ENCODE data around the gene FLYWCH1. TPM values are rescaled to one million over a fixed set of nuclear protein-coding genes. Genes with fewer than 3 reads are reported as not detected.

Gene FLYWCH1
- total and polyA plus RNA-seq, 10 of the 15 experiments (the other 5 are each of a cell fraction or from before 2014, with no cell fraction given), result 0.47 to 33.8 (median 11.2) TPM

DNA sequence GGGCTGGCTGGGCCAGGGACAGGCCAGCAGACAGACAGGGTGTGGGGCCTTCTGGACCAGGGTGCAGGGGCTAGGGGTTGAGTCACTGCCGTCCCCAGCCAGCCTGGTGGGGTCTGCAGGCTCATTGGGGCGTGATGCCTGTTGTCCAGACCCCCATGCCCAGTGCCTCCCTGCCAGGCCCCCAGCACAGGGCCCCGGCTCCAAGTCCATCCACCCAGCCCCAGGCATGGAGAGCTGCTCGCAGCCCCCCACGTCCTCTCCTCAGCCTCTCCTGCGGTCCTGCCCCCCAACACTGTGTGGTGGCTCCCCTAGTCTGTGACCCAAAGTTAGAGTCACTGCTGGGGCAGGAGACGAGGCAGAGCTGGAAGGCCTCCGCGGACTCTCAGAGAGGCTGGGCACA, 75.6 kb downstream of the FLYWCH1 start:
- Histone ChIP-seq H3K9me3 (replicated peaks; ENCODE audit: control insufficient read depth, insufficient read depth, low read length) (no peaks in the 10 kb centered on the region), H3K4me2 (ENCODE audit: control insufficient read depth, insufficient read depth) (no peak overlapping the region), H2AFZ (ENCODE audit: control insufficient read depth, low read depth, low read length) (no peak overlapping the region), H3K9ac (ENCODE audit: control insufficient read depth, insufficient read depth, low read length) (no peak overlapping the region), H3K36me3 (ENCODE audit: control insufficient read depth in 2 of 2, insufficient read depth in 2 of 2, low read length in 1 of 2) (no peaks in the 10 kb centered on the region), H3K79me2 (ENCODE audit: control insufficient read depth, insufficient read depth, low read length) (no peaks in the 10 kb centered on the region), H3K27ac (ENCODE audit: control insufficient read depth, insufficient read depth) (no peak overlapping the region), H3K4me1 (ENCODE audit: control insufficient read depth, insufficient read depth, low read length) (no peaks in the 10 kb centered on the region), H3K27me3 (replicated peaks in 1 of 2; ENCODE audit: control insufficient read depth in 2 of 2, insufficient read depth in 2 of 2, low read length in 1 of 2) (peaks cover 2 to 4% of the 10 kb centered on the region in 2 experiments; a peak in 1 of 4 replicates), H3K4me3 (no peak overlapping the region), H4K20me1 (ENCODE audit: control insufficient read depth, insufficient read depth) (no peaks in the 10 kb centered on the region)
- FAIRE-seq (no peak), ATAC-seq (no peak), DNase-seq (ENCODE audit: low read depth, low spot score) (no peak)
- intact Hi-C loops (cut with micrococcal nuclease; ENCODE audit: unreplicated experiment), result no loop called here
- WGBS (ENCODE audit: insufficient coverage, insufficient replicate concordance, low lambda C conversion rate, missing lambda C conversion rate), result 33% methylated on average over 9 of the region's 9 CpGs
- ChIA-PET CTCF (no interaction called here), RAD21 (ENCODE audit: unreplicated experiment) (no interaction called here), SMC1A (ENCODE audit: uncharacterized antibody, unreplicated experiment) (no interaction called here), POLR2A (no interaction called here)
- no TSS peak for BruUV-seq (replicated peaks)
- in situ Hi-C loops (cut with MboI), result no loop called here
- TF ChIP-seq RCOR1 (conservative IDR thresholded peaks at IDR 0.05; ENCODE audit: low read depth, low read length), result no peak
- TF ChIP-seq BCLAF1 (IDR thresholded peaks at IDR 0.05), result no peak
- no peak for TF ChIP-seq POLR2A (IDR thresholded peaks at IDR 0.05; ENCODE audit: low read depth, low read length)
- TF ChIP-seq, protein P1, sequence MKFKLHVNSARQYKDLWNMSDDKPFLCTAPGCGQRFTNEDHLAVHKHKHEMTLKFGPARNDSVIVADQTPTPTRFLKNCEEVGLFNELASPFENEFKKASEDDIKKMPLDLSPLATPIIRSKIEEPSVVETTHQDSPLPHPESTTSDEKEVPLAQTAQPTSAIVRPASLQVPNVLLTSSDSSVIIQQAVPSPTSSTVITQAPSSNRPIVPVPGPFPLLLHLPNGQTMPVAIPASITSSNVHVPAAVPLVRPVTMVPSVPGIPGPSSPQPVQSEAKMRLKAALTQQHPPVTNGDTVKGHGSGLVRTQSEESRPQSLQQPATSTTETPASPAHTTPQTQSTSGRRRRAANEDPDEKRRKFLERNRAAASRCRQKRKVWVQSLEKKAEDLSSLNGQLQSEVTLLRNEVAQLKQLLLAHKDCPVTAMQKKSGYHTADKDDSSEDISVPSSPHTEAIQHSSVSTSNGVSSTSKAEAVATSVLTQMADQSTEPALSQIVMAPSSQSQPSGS (IDR thresholded peaks at IDR 0.05; ENCODE audit: low read length), result no peak
- TF ChIP-seq STAT3 (IDR thresholded peaks at IDR 0.05; ENCODE audit: low read depth, low read length), result no peak
- TF ChIP-seq ZNF217 (IDR thresholded peaks at IDR 0.05), result no peak
- TF ChIP-seq FOXM1 (IDR thresholded peaks at IDR 0.05; ENCODE audit: low read depth, low read length), result no peak
- TF ChIP-seq ZNF622 (IDR thresholded peaks at IDR 0.05), result no peak
- TF ChIP-seq, protein P2, sequence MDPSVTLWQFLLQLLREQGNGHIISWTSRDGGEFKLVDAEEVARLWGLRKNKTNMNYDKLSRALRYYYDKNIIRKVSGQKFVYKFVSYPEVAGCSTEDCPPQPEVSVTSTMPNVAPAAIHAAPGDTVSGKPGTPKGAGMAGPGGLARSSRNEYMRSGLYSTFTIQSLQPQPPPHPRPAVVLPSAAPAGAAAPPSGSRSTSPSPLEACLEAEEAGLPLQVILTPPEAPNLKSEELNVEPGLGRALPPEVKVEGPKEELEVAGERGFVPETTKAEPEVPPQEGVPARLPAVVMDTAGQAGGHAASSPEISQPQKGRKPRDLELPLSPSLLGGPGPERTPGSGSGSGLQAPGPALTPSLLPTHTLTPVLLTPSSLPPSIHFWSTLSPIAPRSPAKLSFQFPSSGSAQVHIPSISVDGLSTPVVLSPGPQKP (IDR thresholded peaks at IDR 0.05; ENCODE audit: low read depth, low read length), result no peak
- TF ChIP-seq CREM (IDR thresholded peaks at IDR 0.05; ENCODE audit: low read depth), result no peak
- no peak for TF ChIP-seq CBX5 (IDR thresholded peaks at IDR 0.05; ENCODE audit: low read depth)
- TF ChIP-seq HSF1 (IDR thresholded peaks at IDR 0.05; ENCODE audit: low read depth, low read length), result no peak
- no peak for TF ChIP-seq SMARCA5 (IDR thresholded peaks at IDR 0.05)
- TF ChIP-seq BMI1 (IDR thresholded peaks at IDR 0.05; ENCODE audit: borderline replicate concordance), result no peak
- no peak for TF ChIP-seq RAD21 (IDR thresholded peaks at IDR 0.05; ENCODE audit: insufficient read depth, low read depth, low read length)
- no peak for TF ChIP-seq MEF2A (IDR thresholded peaks at IDR 0.05; ENCODE audit: insufficient read depth, low read depth, low read length)
